Measurements from ENCODE around the gene FAM110D.

FAM110D gene

DNA sequence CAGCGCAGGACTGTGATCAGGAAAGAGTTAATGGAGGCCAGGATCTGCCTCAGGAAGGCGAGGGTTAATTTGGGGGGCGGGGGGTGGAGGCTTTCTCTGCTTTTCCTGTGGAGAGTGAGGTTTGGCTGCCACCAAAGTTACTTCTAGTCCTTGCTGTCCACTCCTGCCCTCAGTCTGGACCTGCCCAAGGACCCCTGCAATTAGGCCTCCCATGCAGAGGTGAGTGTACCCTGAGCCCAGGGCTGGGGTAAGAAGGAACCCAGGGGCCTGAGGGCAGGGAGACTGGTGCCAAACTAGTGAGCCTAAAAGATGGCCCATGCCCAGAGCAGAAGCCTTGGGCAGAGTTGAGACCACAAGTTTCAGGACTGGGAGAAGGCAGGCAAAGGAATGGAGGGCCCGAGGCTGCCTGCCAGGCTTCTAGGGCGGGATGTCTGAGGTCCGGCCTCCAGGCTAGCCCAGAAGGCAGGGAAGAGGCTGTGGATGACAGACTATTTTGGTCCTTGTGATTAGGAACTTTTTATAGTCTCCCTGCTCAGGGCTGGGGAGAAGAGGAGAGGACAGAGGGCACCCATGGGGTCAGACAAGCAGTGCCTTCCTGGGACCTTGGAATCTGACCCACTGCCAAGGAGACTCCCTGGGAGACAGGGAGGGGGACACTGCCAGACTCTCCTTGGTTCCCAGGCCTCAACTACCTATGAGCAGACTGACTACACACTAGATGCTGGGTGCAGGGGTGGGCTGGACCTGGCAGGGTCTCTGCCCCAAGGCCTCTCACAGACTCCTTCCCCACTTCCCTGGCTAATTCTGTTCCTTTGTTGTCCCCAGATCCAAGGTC lies at the start of gene FAM110D:
Gene FAM110D, plus strand, starts transcription at position 172 of the 835 bp plus-strand sequence. CDS start 2,213 bp downstream, outside the sequence.
- no peak for DNase-seq (ENCODE audit: low read depth in 2 of 2)

DNA sequence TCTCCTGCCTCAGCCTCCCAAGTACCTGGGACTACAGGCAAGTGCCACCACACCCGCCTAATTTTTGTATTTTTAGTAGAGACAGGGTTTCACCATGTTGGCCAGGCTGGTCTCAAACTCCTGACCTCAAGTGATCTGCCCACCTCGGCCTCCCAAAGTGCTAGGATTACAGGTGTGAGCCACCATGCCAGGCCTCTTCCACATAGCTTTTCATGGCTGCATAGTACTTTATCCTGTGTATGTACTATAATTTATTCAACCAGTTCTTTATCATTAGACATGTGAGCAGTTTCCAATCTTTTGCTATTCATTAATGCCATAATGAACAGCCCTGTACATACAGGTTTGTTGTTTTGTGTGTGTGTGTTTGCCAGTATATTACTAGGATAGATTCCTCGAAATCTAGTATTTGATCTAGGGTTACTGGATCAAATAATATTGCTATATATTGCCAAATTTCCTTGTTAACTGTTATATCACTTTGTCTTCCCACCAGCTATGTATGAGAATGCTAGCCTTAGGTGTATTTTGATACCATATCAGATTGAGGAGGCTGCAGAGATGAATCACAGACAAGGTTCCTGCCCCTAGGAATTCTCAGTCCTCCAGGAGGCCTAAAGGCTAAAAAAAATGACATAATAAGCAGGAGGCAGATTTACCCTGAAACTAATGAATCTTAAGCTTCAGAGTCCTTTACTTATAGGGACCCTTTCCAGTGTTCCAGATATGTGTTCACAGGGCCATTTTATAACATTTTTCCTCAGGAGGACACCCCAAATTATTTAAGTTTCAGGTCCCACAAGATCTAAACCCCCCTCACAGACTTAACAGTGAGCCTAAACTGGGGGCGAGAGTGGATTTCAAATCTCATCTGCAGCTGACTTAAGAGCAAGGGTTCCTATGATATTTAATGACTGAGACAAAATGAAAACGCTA lies 49.4 kb upstream of the FAM110D start:
- DNase-seq (ENCODE audit: low read depth in 2 of 2), result no peak

DNA sequence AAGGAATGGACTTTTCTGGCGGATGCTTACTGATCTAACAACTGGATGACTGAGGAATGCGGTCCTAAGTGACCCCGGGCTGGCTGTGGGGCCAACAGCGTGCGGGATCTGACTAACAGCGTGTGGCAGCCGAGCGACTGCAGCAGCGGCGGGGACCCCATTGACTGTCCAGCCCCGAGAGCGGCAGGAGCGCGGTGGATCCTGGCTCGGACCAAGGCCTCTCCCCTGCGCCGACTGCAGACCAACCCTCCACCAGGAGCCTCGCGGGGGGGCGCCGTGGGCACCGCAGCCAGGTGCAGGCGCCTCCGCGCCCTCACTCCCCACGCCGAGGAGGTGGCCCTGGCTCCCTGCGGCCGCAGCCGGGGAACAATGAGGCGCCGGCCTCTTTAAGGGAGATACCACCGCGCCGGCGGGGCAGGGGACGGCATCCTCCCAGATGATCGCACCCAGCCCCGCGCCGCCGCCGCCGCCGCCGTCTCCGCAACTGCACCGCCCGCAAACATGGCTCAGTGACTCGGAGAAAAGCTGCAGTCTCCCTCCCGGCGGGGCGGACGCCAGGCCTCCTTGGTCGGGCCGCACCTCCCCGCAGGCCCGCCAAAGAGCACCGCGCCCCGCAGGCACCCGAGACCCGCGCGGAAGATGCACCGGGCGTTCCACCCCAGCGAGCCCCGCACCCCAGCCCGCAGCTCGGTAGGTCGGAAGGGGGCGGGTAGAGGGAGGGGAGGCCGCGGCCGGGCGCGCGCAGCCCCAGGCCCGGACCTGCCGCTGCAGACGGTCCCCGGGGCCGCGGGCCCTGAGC lies 47.9 kb upstream of the FAM110D start:
- DNase-seq (ENCODE audit: low read depth in 2 of 2), result peak; percentile 35 to 45

DNA sequence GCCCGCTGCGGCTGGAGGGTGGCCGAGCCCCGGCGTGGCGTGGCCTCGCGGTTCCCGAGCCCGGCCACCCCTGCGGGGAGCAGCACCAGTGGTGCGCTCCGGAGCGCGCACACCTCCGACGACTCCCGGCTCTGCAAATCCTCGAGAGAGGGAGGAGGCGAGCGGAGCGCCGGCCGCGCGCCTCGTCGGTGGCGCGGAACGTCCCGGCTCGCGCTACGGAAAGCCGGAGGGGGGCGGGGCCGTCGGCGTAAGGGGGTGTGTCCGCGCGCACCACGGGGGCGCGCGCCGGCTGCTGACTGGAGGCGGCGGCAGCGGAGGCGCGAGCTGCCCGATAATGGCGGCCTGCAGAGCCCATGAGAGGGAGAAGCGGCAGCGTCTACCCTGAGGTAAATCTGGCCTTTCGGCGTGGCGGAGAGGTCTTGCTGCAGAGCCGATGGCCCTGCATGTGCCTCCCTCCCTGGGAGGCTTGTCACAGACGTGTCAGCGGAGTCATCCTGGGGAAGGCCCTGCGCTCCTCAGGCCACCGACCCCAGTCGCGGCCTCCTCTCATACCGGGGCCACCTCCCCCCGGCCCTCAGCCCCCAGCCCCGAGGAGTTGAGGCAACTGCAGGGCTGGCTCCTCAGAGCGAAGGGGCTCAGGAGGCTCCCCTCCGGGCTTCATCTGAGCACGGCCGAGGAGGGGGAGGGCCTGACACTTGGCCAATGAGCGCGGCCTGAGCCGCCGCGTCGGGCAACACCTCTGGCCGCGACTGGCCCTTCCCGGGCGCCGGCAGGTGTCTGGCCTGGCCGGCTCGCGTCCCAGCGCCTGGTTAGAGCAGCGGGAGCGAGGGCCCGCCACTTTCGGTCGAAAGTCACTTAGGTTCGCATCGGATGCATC lies 47.1 kb upstream of the FAM110D start, which contains the start of gene PDIK1L:
Gene PDIK1L, plus strand, starts transcription at position 295 of the 877 bp plus-strand sequence. CDS start 2,485 bp downstream, outside the sequence.
- peak; percentile 81 to 91 for DNase-seq (ENCODE audit: low read depth in 2 of 2)

DNA sequence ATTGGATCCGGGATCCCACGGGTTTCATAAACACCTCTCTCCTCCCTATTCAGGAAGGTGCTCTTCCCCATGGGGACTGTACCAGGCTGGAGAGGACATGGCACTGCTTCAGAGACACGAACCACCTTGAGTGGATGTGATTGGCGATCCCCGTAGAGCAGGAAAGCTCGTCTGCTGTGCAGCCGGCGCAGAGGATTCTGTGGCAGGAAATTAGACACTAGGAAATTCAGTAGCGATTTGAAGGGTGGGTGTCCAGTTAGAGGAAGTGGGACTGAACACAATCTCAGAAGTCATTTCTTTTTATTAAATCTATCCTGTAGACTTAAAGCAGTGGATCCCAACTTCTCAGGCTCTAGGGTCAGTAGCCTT lies 46.5 kb upstream of the FAM110D start:
- DNase-seq (ENCODE audit: low read depth in 2 of 2), result no peak

DNA sequence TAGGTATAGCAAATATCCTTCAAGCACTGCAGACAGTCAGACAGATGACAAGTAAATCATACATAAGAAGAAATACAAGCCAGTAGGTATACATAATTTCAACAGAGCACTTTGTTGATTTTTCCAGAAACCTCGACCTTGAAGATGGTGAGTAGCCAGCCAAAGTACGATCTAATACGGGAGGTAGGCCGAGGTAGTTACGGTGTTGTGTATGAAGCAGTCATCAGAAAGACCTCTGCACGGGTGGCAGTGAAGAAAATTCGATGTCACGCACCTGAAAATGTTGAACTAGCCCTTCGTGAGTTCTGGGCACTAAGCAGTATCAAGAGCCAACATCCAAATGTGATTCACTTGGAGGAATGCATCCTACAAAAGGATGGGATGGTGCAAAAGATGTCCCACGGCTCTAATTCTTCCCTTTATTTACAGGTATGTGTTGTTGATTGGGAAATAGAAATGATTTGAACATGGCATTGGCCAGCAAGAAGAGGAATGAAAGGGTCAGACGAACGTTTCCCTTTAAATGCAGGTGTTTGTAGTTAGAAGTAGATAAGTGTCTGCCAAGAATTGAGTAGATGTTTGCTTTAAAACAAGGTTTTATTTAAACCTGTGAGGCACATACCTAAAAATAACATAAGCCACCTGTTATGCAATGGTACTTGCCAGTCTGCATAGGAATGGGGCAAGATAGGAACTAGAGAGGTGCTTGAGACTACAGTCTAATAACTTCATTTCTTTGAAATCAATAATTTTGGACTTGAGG lies 44.5 kb upstream of the FAM110D start:
- no peak for DNase-seq (ENCODE audit: low read depth in 2 of 2)

DNA sequence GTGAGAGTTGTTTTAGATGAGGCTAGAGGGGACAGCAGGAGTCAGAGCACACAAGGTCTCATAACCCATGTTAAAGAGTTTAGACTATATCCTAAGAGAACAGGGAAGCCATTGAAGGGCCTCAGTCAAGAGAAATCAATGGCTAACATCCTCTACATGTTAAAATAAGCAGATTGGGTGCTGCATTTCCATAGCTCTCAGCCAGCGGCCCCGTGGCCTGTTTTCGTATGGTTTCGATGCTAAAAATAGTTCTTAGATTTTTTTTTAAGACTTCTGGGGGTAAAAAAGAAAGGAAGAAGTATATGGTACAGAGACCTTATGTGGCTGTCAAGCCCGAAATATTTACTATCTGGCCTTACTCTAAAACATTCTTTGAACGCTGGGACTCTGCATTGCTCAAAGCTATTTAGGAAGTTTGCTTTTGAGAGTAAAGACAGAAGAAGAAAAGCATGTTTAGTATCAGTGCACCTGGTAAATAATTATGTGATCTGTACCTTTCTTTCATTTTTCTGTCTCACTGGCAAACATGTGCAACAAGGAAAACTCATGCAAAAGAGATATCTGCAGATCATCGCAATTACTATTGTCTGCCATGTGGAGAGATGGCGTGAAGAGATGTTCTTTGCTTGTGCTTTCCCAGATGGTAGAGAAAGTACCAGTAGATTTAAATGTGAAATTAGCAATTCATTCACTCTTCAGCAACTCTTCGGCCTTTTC lies 38.8 kb upstream of the FAM110D start:
- DNase-seq (ENCODE audit: low read depth in 2 of 2), result no peak

DNA sequence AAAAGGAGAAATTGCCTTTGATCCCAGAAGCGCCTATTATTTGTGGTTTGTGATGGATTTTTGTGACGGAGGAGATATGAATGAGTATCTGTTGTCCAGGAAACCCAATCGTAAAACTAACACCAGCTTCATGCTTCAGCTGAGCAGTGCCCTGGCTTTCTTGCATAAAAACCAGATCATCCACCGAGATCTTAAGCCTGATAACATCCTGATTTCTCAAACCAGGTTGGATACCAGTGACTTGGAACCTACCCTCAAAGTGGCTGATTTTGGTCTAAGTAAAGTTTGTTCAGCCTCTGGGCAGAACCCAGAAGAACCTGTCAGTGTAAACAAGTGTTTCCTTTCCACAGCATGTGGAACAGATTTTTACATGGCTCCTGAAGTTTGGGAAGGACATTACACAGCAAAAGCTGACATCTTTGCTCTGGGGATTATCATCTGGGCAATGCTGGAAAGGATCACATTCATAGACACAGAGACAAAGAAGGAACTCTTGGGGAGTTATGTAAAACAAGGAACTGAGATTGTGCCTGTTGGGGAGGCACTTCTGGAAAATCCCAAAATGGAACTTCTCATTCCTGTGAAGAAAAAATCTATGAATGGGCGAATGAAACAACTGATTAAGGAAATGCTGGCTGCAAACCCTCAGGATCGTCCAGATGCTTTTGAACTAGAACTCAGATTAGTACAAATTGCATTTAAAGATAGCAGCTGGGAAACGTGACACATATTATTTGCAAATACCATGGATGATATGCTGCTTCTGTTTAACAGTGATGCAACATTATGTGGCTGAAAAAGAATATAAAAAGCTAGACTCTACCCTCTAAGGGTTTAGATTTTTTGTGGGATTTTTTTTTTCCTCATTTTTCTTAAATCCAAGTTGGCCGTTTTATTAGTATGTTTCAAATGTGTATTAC lies 36.8 kb upstream of the FAM110D start:
- DNase-seq (ENCODE audit: low read depth in 2 of 2), result no peak

DNA sequence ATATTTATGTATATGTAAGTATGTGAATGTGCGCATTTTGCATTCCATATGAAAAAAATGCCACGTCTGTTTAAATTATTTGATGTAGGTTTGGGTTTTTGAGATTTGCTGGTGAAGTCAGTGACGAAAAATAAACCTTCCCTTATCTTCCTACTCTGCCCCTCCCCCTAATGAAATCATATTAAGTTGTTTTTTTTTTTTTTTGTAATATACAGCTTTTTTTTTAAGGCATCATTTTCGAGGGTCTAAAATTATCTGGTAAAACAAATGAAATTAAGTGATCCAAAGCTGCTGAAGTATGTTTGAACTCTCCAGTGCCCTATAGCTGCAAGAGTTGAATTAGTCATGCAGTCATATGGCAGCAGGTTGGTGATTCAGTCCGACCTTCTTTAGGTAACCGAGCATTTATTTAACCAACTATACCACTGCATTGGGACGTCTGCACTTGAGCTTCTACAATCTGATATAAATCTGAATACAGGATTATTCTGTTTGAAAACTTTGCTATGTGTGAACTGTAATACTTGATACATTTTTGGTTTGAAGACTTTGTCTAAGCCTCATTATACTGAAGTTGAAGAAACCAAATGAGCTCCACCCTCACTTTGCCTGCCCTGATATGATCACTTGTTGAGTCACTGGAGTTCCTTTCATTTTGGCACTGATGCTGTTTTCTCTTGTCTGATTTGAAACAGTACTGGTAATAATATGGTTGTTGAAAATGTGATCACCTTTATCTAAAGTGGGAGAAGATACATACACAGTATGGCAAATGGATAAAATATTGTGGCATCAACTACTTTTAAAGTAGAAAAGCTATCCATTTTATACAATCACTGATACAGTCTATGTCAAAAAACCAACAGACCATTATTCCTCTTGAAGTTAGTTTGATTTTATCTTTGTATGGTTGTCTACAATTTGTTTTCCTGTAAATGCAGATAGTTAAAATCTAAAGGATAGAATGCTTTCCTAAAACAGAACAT lies 35.6 kb upstream of the FAM110D start:
- no peak for DNase-seq (ENCODE audit: low read depth in 2 of 2)

DNA sequence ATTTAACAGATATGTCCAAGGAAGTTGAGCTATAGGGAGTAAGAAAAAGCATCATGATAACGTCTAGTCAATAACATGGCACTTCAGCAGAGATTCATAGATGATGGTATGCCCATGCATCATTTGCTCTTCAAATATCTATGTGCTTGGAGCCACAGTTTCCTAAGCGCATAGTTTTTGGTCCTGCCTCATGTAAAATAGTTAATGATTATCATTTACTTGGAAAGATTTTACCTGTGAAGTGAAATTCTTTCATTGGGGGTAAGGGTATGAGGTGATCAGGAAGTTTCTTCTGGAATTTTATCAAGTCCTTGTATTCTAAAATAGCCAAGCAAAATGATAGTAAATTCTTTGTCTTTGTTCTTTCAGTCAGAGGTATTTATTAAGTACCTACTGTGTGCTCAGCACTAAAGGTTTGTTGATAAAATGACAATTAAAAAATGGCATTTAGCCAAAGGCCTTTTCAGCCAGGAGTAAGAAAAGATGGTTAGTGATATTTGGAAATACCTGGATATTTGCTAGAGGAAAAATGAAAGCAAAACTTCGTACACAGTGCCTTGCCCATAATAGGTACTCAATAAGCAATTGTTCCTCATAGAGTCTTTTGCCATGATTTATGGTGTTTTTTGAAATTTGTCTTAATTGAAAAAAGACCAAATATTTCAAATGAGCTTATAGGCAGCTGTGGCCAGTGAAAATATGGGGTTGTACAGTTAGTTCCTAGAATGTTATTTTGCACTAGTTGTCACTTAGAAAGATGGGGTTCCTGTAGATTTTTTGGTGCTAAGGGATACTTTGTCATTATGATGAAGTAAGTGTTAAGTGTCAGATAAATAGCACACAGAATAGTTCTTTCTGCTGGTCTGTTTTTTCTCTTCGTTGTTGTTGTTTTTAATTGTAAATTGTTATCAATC lies 34.2 kb upstream of the FAM110D start:
- DNase-seq (ENCODE audit: low read depth in 2 of 2), result no peak

DNA sequence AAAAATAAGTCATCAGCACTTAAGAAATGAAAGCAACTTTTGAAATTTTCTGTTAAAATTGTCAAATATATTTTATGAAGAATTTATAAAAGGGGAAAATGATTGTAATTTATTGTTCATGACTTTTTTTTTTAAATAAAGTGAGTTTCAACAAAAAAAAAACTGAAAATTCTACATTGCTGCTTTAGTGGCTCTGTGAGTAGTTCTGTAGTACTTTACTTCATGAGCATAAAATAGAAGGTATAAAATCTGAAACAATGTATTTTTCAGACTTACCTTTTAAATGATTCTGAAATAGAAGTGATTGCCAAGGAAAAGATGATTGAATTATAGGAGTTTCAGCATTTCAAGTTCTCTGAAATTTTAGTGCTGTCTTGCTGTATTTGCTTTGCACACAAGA lies 33.5 kb upstream of the FAM110D start:
- DNase-seq (ENCODE audit: low read depth in 2 of 2), result no peak

DNA sequence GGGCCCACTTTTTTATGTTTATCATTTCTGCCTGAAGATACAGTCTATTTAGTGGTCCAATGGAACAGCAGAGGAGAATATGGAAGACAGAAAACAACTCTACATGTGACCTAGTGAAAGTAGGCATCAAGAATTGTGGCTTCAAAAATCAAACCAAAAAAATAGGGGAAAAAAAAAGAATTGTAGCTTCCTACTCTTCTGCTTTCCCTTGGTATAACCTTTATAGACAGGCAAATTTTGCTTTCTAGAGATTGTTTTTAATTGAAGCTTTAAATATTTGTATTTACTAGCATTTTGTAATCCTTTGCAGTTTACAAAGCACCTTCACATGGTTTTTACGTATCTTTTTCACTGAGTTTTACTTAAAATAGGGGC lies 32.9 kb upstream of the FAM110D start:
- no peak for DNase-seq (ENCODE audit: low read depth in 2 of 2)

DNA sequence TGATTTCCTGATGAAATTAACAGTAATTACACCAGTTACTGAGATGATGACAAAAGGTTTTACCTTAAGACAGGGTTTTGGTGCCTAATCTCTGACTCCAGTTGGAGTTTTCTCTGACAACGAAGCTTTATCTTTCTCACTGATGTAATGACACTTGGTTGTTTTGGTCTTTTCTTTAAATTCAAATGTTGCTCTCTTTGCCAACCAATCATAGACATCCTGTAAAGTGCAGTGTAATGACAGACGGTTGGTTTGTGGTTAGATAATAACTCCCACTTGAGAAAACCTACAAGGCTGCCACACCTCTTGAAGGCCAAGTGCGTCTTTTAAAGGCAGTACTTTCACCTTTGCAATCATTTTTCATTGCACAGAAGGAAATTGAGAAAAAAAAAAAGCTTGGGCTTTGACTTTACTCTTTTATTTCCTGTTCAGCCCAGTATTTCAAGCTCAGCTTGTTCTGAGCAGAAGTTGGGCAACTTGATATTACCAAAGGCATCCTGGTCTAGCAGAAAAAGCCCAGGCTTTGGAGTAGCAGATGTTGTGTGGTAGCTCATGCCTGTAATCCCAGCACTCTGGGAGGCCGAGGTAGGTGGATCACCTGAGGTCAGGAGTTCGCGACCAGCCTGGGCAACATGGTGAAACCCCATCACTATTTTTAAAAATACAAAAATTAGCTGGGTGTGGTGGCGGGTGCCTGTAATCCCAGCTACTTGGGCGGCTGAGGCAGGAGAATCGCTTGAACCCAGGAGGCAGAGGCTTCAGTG lies 32.4 kb upstream of the FAM110D start:
- DNase-seq (ENCODE audit: low read depth in 2 of 2), result peak; percentile 21 to 41

DNA sequence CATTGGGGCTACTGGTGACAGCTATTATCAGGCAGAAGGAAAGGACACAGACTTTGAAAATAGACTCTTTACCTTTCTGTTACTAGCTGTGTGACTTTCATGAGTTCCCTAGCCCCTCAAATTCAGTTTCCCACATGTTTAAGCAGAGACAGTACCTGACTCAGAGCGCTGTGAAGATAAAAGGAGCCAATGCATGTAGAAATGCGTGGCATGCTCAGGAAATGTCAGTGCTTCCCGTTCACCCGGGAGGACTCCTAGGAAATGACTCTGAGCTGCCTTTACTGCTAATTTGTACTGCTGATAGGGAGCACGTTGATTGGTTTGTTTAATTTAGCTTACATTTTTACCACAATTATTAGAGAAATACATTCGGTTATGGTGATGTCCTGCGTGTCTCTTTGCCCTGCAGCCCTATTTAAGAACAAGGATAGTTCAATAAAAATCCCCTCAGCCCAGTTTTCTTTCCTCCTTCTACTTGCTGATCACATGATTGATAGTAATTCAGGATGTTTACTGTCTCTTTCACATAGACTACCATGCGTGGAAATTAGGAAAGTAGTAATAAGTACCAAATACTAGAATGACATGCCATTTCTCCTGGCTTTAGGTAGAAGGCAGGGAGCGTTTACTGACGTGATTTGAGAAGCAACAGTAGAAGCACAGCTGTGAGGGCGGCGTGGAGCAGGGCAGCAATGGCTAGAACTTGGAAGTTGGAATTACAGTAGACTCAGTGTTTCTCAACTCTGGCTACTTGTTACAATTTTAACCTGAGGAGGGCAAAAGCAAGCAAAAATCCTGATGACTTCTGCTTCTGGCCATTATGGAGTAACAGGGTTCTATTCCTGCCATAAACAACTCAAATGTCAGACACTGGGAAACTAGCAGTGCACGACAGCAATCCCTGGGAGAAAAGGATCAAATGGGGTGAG lies 31.4 kb upstream of the FAM110D start:
- no peak for DNase-seq (ENCODE audit: low read depth in 2 of 2)
